ENCODE results near the gene SNRK.

- TF ChIP-seq CTCF (IDR thresholded peaks at IDR 0.05; ENCODE audit: borderline replicate concordance, extremely low read depth, low read length, poor library complexity, severe bottlenecking), result no peak
- TF ChIP-seq EZH2 (IDR thresholded peaks at IDR 0.05; ENCODE audit: borderline replicate concordance, low read depth, low read length, severe bottlenecking), result no peak
Observed at GRCh38 chr3:43348852-43349574, 62.7 kb downstream of the SNRK start.

Data from DND-41 (cell line).